Adrenal gland (tissue), 5 donors: ENCODE results near the gene TAF1L.

Source experiments
- POLR2A ChIP-seq, 2 donors: fragments of 450-650 bp; IDR thresholded peaks; one replicate each; pipeline ENCODE4 v1.6.1; 2017; ENCODE audit warnings: antibody characterized with exemption in 2 of 2, mild to moderate bottlenecking in 2 of 2, moderate library complexity in 1 of 2
- TF ChIP-seq, protein P1 (sequence below), 6 experiments: fragments of 450-650 bp in 4 of 6; fragments of 200-600 bp in 2 of 6; sonication (generic) in 1 of 6; IDR thresholded peaks; 1 replicate in 5 of 6; 2 replicates in 1 of 6; pipeline versions ENCODE4 v1.5.1 to v1.8.0; 2016 to 2021; ENCODE audit warnings: antibody characterized with exemption in 6 of 6, mild to moderate bottlenecking in 2 of 6, moderate library complexity in 1 of 6
- donor health status: DM: no; HTN: no; CAD: no.

DNA sequence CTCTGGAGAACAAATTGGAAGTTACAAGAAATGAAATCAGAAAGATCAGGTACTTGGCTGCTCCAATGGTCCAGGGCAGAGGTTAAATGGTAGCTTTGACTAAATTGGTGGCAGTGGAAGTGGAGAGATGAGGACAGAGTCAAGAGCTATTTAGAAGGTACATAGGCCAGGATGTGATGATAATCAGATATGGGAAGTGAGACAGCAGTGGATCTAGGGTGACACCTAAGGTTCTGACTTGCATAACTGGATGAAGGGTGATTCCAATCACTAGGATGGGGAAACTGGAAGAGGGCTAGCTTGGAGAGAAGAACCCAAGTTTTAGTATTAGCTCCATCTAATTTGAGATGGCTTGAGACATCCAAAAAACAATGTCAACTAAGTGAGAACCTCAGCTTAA, 38.5 kb downstream of the TAF1L start:
- TF ChIP-seq, protein P1, sequence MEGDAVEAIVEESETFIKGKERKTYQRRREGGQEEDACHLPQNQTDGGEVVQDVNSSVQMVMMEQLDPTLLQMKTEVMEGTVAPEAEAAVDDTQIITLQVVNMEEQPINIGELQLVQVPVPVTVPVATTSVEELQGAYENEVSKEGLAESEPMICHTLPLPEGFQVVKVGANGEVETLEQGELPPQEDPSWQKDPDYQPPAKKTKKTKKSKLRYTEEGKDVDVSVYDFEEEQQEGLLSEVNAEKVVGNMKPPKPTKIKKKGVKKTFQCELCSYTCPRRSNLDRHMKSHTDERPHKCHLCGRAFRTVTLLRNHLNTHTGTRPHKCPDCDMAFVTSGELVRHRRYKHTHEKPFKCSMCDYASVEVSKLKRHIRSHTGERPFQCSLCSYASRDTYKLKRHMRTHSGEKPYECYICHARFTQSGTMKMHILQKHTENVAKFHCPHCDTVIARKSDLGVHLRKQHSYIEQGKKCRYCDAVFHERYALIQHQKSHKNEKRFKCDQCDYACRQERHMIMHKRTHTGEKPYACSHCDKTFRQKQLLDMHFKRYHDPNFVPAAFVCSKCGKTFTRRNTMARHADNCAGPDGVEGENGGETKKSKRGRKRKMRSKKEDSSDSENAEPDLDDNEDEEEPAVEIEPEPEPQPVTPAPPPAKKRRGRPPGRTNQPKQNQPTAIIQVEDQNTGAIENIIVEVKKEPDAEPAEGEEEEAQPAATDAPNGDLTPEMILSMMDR (IDR thresholded peaks at IDR 0.05): no peak
- no peak for TF ChIP-seq POLR2A (IDR thresholded peaks at IDR 0.05)
